ENCODE results near the gene ERH.

ERH gene

GRCh38 chr14:69366069-69366468 lies 32.0 kb downstream of the ERH start:
- no peaks in the 10 kb centered on the region for H3K79me2 ChIP-seq (ENCODE audit: insufficient read depth, low read depth)
- no peaks in the 10 kb centered on the region for H3K4me1 ChIP-seq (ENCODE audit: low read depth, poor library complexity, severe bottlenecking)
- H3K4me3 ChIP-seq (IDR thresholded peaks at IDR 0.05; ENCODE audit: insufficient read depth, low read depth, low read length): no peak overlapping the region
- no peaks in the 10 kb centered on the region for H3K27me3 ChIP-seq (ENCODE audit: insufficient read depth, low read depth)
- no peak overlapping the region for H3K4me2 ChIP-seq
- H3K36me3 ChIP-seq (ENCODE audit: insufficient read depth): no peaks in the 10 kb centered on the region
- no peak overlapping the region for H3K27ac ChIP-seq
- no peak overlapping the region for H3K9ac ChIP-seq
- no peaks in the 10 kb centered on the region for H4K20me1 ChIP-seq (ENCODE audit: insufficient read depth)
- no peak for TF ChIP-seq CTCF (conservative IDR thresholded peaks at IDR 0.05; ENCODE audit: low read depth, low read length)
- H2AFZ ChIP-seq (ENCODE audit: low read depth): no peak overlapping the region

GRCh38 chr14:69364378-69364777 lies 33.7 kb downstream of the ERH start:
- Histone ChIP-seq H3K9ac (no peak overlapping the region), H4K20me1 (ENCODE audit: insufficient read depth) (no peaks in the 10 kb centered on the region), H3K4me2 (no peak overlapping the region), H3K4me3 (IDR thresholded peaks at IDR 0.05; ENCODE audit: insufficient read depth, low read depth, low read length) (no peak overlapping the region), H3K27ac (no peak overlapping the region), H3K36me3 (ENCODE audit: insufficient read depth) (no peaks in the 10 kb centered on the region), H3K27me3 (ENCODE audit: insufficient read depth, low read depth) (no peaks in the 10 kb centered on the region), H3K4me1 (ENCODE audit: low read depth, poor library complexity, severe bottlenecking) (no peaks in the 10 kb centered on the region), H3K79me2 (ENCODE audit: insufficient read depth, low read depth) (no peaks in the 10 kb centered on the region), H2AFZ (ENCODE audit: low read depth) (no peak overlapping the region)
- TF ChIP-seq CTCF (conservative IDR thresholded peaks at IDR 0.05; ENCODE audit: low read depth, low read length): no peak

GRCh38 chr14:69363964-69364363 lies 34.1 kb downstream of the ERH start:
- Histone ChIP-seq H3K4me3 (IDR thresholded peaks at IDR 0.05; ENCODE audit: insufficient read depth, low read depth, low read length) (no peak overlapping the region), H3K27me3 (ENCODE audit: insufficient read depth, low read depth) (no peaks in the 10 kb centered on the region), H2AFZ (ENCODE audit: low read depth) (no peak overlapping the region), H3K4me1 (ENCODE audit: low read depth, poor library complexity, severe bottlenecking) (peaks cover 2% of the 10 kb centered on the region), H3K79me2 (ENCODE audit: insufficient read depth, low read depth) (no peaks in the 10 kb centered on the region), H3K4me2 (no peak overlapping the region), H4K20me1 (ENCODE audit: insufficient read depth) (no peaks in the 10 kb centered on the region), H3K27ac (no peak overlapping the region), H3K9ac (no peak overlapping the region), H3K36me3 (ENCODE audit: insufficient read depth) (no peaks in the 10 kb centered on the region)
- no peak for TF ChIP-seq CTCF (conservative IDR thresholded peaks at IDR 0.05; ENCODE audit: low read depth, low read length)

- Histone ChIP-seq H2AFZ (ENCODE audit: low read depth) (no peak overlapping the region), H3K4me2 (no peak overlapping the region), H3K4me3 (IDR thresholded peaks at IDR 0.05; ENCODE audit: insufficient read depth, low read depth, low read length) (no peak overlapping the region), H3K9ac (no peak overlapping the region), H3K27ac (no peak overlapping the region), H3K79me2 (ENCODE audit: insufficient read depth, low read depth) (no peaks in the 10 kb centered on the region), H3K4me1 (ENCODE audit: low read depth, poor library complexity, severe bottlenecking) (peaks cover 8% of the 10 kb centered on the region), H3K27me3 (ENCODE audit: insufficient read depth, low read depth) (no peaks in the 10 kb centered on the region), H4K20me1 (ENCODE audit: insufficient read depth) (no peaks in the 10 kb centered on the region), H3K36me3 (ENCODE audit: insufficient read depth) (no peaks in the 10 kb centered on the region)
- TF ChIP-seq CTCF (conservative IDR thresholded peaks at IDR 0.05; ENCODE audit: low read depth, low read length): no peak
Measured at GRCh38 chr14:69363055-69363454, 35.0 kb downstream of the ERH start.
